HS-27A (cell line): ENCODE results near the gene COL23A1.

ENCODE experiments used
- DNase-seq: peaks from one replicate; pipeline ENCODE4 v3.0.0-alpha.2; 2012; ENCODE audit warnings: low read depth, missing footprints

Gene COL23A1

GRCh38 chr5:178421128-178421527 is 169.1 kb downstream of the COL23A1 start:
- DNase-seq = no peak

GRCh38 chr5:178420354-178420781 is 169.8 kb downstream of the COL23A1 start:
- DNase-seq = no peak

DNA sequence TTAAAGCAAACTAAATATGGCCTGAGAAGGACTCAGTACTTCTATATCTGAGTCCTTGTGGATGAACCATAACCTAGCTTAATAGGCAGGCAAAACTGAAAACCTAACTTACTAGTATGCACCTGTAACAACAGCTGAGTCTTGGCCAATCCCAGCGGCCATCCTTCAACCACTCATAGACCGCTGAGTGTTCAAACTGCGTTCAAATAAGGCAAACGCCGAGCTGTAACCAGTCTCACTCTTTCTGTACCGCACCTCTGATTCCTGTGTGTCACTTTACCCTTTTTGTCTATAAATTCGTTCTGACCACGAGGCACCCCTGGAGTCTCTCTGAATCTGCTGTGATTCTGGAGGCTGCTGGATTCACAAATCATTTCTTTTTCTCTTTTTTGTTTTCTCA is 170.5 kb downstream of the COL23A1 start:
- no peak for DNase-seq

DNA sequence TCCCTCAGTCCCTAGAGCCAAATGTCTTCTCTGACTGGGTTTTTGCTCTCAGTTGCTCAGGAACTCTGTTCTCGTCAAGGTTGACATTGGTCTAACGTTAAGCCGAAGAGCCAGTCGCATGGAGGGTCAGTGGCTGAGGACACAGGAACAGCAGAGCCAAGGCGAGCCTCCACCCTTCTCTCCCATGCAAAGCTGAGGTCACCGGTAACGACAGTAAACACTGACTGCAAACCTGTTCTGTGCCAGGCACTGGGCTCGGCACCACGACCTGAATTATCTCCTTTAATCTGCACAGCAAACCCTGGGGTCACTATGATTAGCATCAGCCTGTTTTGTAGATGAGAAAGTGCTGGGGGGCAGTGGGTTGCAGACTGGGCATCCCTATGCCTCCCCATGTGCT is 171.0 kb downstream of the COL23A1 start:
- DNase-seq = no peak

GRCh38 chr5:178418471-178419010 is 171.7 kb downstream of the COL23A1 start:
- no peak for DNase-seq

- DNase-seq = no peak
These were observed 172.2 kb downstream of the COL23A1 start for GRCh38 chr5:178418031-178418430.

DNA sequence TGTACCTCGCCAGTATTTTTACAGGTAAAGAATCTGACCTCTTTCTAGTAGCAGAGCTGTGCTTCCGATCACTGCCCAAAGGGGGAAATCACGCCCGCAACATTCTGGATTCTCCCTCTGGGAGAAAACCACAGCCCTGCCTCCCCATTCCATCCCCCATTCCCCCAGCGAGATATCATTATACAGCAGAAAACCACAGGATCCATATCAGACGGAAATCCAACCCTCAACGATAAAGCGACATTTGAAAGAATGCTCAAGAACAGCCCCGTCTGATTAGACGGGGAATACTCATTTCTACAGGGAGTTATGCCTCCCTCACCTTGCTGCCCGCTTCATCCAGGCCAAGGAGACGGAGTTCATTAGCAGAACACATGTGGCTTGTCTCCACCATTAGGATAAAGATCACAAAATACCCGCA is 172.8 kb downstream of the COL23A1 start:
- DNase-seq = no peak

DNA sequence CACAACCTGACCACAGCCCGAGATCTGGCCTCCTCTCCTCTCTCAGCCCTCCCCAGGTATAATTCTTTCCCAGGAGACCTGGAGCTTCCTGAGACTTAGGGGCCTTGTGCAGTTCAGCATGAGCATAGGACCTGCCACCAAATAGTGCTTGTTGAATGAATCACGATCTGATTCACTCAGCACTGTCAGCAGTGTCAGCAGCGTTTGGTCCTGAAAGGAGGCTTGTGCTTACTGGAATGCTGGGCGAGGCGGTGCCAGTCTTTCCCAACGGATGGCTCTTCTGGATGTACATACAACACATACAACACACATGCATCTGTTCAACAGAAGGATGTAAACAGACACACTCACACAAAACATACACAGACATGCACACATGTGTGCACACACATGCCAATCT is 173.3 kb downstream of the COL23A1 start:
- no peak for DNase-seq

DNA sequence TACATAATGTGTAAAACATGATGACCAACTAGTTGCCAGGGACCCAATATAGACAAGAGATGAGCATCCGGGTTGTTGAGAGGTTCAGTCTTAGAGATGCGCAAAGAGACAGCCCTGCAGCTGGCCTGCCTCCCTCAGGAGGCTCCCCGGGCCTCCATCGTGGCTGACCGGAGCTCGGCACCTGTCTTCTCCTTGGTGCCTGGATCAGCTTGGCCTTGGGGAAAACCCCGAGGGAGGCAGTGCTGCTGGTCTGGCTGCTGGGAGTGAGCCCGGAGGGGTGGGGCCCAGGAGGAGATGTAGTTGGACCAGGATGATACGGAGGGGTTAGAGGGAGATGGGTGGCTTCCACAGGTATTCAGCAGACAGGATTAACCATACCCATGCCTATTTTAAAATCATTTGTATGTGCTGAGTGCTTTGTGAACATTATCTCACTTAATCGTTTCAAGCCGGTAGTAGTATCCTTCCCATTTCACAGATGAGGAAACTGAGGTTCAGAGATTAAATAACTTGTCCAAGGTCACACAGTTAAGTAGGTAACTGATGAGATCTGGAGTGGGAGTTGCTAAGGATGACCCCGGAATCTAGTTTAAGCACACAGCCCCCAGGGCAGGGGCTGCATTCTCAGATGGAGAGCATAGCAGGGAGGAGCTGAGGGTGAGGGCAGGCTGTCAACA is 173.8 kb downstream of the COL23A1 start:
- DNase-seq = no peak

- no peak for DNase-seq
These were observed 174.8 kb downstream of the COL23A1 start for GRCh38 chr5:178415353-178415752.

DNA sequence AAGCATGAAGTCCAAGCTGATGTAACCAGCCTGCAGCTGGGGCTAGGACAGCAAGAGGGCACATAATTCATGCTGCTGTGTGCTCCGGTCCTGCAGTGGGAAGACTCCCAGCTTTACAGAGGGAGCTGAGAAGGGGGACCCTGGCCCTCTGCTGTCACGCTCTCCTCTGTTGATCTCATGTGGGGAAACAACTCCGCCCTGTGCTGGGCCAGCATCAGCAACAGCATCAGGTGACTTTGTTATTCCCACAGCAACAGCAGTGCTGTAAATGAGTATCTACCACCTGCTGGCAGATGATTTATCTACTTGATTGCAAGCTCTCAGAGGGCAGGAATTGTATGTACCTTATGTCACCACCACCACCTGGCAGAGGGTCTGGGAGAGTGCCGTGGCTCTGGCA is 176.2 kb downstream of the COL23A1 start:
- DNase-seq = no peak

DNA sequence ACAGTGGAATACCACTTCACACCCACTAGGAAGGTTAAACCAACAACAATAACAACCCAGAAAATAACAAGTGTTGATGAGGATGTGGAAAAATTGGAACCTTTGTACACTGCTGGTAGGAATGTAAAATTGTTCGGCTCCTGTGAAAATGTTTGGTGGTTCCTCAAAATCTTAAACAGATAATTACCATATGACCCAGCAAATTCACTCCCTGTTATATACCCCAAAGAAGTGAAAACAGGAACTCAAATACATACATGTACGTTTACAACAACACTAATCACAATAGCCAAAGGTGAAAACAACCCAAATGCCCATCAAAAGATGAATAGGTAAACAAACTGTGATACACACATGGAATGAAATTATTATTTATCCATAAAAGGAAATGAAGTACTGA is 179.1 kb downstream of the COL23A1 start:
- DNase-seq = no peak

- no peak for DNase-seq
These were observed 182.5 kb downstream of the COL23A1 start for GRCh38 chr5:178407646-178408045.

DNA sequence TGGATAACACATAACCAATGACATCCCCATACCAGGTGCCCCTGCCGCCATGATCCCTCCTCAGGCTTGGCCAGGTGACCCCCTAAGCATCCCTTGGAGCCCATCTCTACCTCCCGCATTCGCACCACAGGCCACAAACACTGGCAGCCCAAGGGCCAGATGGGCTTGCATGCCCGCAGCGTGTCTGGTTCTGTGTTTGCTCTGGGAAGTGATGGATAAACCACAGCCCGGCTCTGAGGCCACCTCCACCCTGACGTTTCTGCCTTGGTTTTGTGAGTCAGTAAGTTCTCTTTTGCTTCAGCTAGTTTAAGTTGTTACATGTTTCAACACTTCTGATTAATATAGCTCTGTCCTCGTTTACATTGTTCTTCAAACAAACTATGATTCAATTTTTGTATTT is 185.2 kb downstream of the COL23A1 start:
- no peak for DNase-seq

DNA sequence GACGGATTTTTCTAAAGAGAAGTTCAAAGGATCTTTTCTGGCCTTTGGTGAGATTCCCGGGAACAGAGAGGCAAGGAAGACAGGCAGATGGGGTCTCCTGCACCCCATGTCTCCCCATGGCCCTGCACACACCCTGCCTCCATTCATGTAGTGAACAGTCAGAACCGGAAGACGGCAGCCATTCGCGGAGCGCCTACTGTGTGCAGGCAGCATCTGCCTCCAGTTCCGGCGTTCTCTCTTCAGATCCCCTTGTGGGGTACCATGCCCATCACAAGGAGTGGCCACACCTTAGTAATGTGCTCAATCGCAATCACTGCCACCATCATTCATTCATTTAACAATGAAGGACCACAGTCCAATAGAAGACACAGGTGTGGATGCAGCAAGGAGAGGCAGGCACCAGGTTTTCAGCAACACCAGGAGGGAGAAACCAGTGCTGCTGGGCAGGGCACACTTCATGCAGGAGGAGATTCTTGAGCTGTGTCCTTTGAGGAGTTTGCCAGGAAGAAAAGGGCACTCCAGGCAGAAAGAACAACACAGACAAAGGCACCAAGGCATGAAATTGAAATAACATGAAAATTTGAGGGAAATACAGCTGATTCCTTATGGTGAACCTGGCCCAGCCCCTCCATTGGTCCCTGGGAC is 186.1 kb downstream of the COL23A1 start:
- DNase-seq = no peak

GRCh38 chr5:178403351-178403750 is 186.8 kb downstream of the COL23A1 start:
- no peak for DNase-seq

GRCh38 chr5:178399701-178400095 is 190.5 kb downstream of the COL23A1 start:
- DNase-seq = no peak

- DNase-seq = no peak
These were observed 191.1 kb downstream of the COL23A1 start for GRCh38 chr5:178398901-178399700.

GRCh38 chr5:178396796-178397720 is 193.1 kb downstream of the COL23A1 start:
- no peak for DNase-seq

DNA sequence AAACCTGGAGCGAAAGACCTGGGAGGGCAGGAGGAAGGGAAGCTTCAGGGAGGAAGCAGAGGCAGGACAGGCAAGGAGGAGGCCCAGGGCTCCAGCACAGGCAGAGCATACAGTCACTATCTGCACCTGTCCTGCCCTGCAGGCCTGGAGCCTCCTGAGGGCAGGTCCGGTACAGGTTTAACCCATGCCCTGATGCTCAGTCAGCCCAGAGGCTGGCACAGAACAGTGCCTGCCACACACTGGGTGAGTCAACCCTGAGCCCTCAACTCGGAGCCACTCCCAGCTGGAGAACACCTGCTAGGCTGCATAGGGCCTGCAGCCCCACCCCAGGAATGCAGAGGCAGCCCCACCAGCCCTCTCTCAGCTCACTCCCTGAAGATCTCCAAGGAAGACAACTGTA is 196.1 kb downstream of the COL23A1 start:
- no peak for DNase-seq

DNA sequence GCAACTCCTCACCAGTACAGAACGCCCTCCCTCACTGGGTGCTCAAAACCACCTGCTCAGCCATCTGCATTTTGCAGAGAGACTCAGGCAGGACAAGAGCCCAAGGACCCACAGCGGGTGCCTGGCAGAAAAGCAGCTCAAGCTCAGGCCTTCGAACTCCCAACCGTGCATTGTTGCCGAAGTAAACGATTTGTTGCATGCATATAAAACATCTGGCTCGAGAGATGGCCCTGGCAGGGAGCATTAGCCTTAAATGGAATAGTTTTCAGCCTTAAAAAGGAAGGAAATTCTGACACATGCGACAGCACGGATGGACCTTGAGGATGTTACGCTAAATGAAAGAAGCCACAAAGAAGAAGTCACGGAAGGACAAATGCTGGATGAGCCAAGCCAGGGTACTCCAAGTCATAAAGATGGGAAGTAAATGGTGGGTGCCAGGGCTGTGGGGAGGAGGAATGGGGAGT is 197.2 kb downstream of the COL23A1 start:
- no peak for DNase-seq

- no peak for DNase-seq
These were observed 197.8 kb downstream of the COL23A1 start for GRCh38 chr5:178392386-178392785.
